HG03565 (cell line): Measurements from ENCODE around the gene ADAMTS17.

Experiments
- ATAC-seq: cut with Tn5 transposase; IDR thresholded peaks from one replicate; pipeline ENCODE4 v1.9.1; 2021; ENCODE audit warnings: mild to moderate bottlenecking, moderate library complexity; ENCODE audit not compliant: unreplicated experiment

The ADAMTS17 gene

GRCh38 chr15:100114571-100114970, 227.2 kb downstream of the ADAMTS17 start:
- no peak for ATAC-seq

- ATAC-seq: no peak
These were observed 227.7 kb downstream of the ADAMTS17 start for GRCh38 chr15:100114100-100114499.

- ATAC-seq: no peak
These were observed 228.3 kb downstream of the ADAMTS17 start for GRCh38 chr15:100113351-100114080.

- ATAC-seq: no peak
These were observed 229.0 kb downstream of the ADAMTS17 start for GRCh38 chr15:100112636-100113305.

- ATAC-seq: no peak
These were observed 229.7 kb downstream of the ADAMTS17 start for GRCh38 chr15:100112061-100112420.

GRCh38 chr15:100111125-100112060, 230.4 kb downstream of the ADAMTS17 start:
- ATAC-seq: no peak

GRCh38 chr15:100109486-100110035, 232.2 kb downstream of the ADAMTS17 start:
- no peak for ATAC-seq

- ATAC-seq: no peak
These were observed 232.9 kb downstream of the ADAMTS17 start for GRCh38 chr15:100108846-100109245.

GRCh38 chr15:100108346-100108745, 233.4 kb downstream of the ADAMTS17 start:
- no peak for ATAC-seq

- ATAC-seq: no peak
These were observed 234.1 kb downstream of the ADAMTS17 start for GRCh38 chr15:100107606-100108225.

GRCh38 chr15:100107151-100107550, 234.6 kb downstream of the ADAMTS17 start:
- no peak for ATAC-seq

GRCh38 chr15:100106732-100107131, 235.0 kb downstream of the ADAMTS17 start:
- ATAC-seq: no peak

- no peak for ATAC-seq
These were observed 236.7 kb downstream of the ADAMTS17 start for GRCh38 chr15:100105101-100105500.

GRCh38 chr15:100104245-100104644, 237.5 kb downstream of the ADAMTS17 start:
- no peak for ATAC-seq

GRCh38 chr15:100103828-100104227, 237.9 kb downstream of the ADAMTS17 start:
- no peak for ATAC-seq

- ATAC-seq: no peak
These were observed 240.2 kb downstream of the ADAMTS17 start for GRCh38 chr15:100101426-100102089.

GRCh38 chr15:100100926-100101325, 240.8 kb downstream of the ADAMTS17 start:
- no peak for ATAC-seq

GRCh38 chr15:100099976-100100375, 241.8 kb downstream of the ADAMTS17 start:
- ATAC-seq: no peak

GRCh38 chr15:100098705-100099104, 243.1 kb downstream of the ADAMTS17 start:
- no peak for ATAC-seq
